PFSK-1 (cell line): ENCODE results near the gene MEF2D.

ENCODE experiments used
- FOXP2 ChIP-seq: optimal IDR thresholded peaks from 2 replicates; pipeline ENCODE3; 2011; ENCODE audit warnings: borderline replicate concordance, control low read depth, inconsistent platforms; ENCODE audit not compliant: insufficient read depth; ENCODE audit errors: extremely low read length, extremely low read depth
- POLR2AphosphoS5 ChIP-seq: IDR thresholded peaks from 2 replicates; pipeline ENCODE4 v1.6.1; 2012; ENCODE audit warnings: low read depth, mild to moderate bottlenecking, control low read depth, low read length, moderate library complexity
- REST ChIP-seq, 2 experiments: IDR thresholded peaks; 2 replicates each; pipeline versions ENCODE4 v1.6.1 to v1.8.0; 2011 to 2012; ENCODE audit warnings: low read depth in 2 of 2, low read length in 2 of 2, control low read depth in 1 of 2, inconsistent platforms in 1 of 2, mild to moderate bottlenecking in 1 of 2, moderate library complexity in 1 of 2; ENCODE audit not compliant: insufficient read depth in 1 of 2
- SIN3A ChIP-seq: IDR thresholded peaks from 2 replicates; pipeline ENCODE4 v1.6.1; 2012; ENCODE audit warnings: mild to moderate bottlenecking, low read length, moderate library complexity, borderline replicate concordance; ENCODE audit not compliant: insufficient read depth
- TAF1 ChIP-seq: IDR thresholded peaks from 2 replicates; pipeline ENCODE4 v1.6.1; 2012; ENCODE audit warnings: low read length, control low read depth, borderline replicate concordance; ENCODE audit not compliant: insufficient read depth

Gene MEF2D

GRCh38 chr1:156451505-156452160 lies 48.9 kb downstream of the MEF2D start:
- no peak for TF ChIP-seq POLR2AphosphoS5

GRCh38 chr1:156448134-156448967 lies 52.2 kb downstream of the MEF2D start:
- no peak for TF ChIP-seq REST (IDR thresholded peaks at IDR 0.05; ENCODE audit: insufficient read depth in 1 of 2, low read depth in 2 of 2, low read length in 2 of 2)
- TF ChIP-seq TAF1: no peak
- no peak for TF ChIP-seq SIN3A
- no peak for TF ChIP-seq FOXP2
- no peak for TF ChIP-seq POLR2AphosphoS5

- TF ChIP-seq REST (IDR thresholded peaks at IDR 0.05; ENCODE audit: insufficient read depth in 1 of 2, low read depth in 2 of 2, low read length in 2 of 2) (no peak), SIN3A (no peak), TAF1 (no peak), POLR2AphosphoS5 (no peak), FOXP2 (no peak)
Observed at GRCh38 chr1:156445789-156446263, 54.7 kb downstream of the MEF2D start.

GRCh38 chr1:156444407-156445001 lies 56.1 kb downstream of the MEF2D start:
- TF ChIP-seq FOXP2 (no peak), REST (IDR thresholded peaks at IDR 0.05; ENCODE audit: insufficient read depth in 1 of 2, low read depth in 2 of 2, low read length in 2 of 2) (no peak), TAF1 (no peak), POLR2AphosphoS5 (no peak), SIN3A (no peak)

- TF ChIP-seq FOXP2 (no peak), SIN3A (no peak), REST (IDR thresholded peaks at IDR 0.05; ENCODE audit: insufficient read depth in 1 of 2, low read depth in 2 of 2, low read length in 2 of 2) (no peak), TAF1 (no peak), POLR2AphosphoS5 (no peak)
Observed at GRCh38 chr1:156443286-156443685, 57.3 kb downstream of the MEF2D start.
